Esophagus muscularis mucosa (tissue), 4 donors: ENCODE data around the gene AMOTL1. TPM values are rescaled to one million over a fixed set of nuclear protein-coding genes. Genes with fewer than 3 reads are reported as not detected.

ENCODE experiments used
- DNase-seq: peaks from one replicate; pipeline ENCODE4 v3.0.0-alpha.2; 2017; ENCODE audit errors: extremely low spot score
- H3K27ac ChIP-seq, 4 donors: fragments of 200-600 bp; sonication (generic); replicated peaks in 1 of 4; 1 replicate in 3 of 4; 2 replicates in 1 of 4; pipeline ENCODE4 v1.5.1; 2016 to 2019; ENCODE audit warnings: mild to moderate bottlenecking in 1 of 4
- H3K27me3 ChIP-seq, 4 donors: fragments of 200-600 bp; sonication (generic); one replicate each; pipeline versions ENCODE4 v1.5.1 to v1.6.0; 2016 to 2019
- H3K36me3 ChIP-seq, 4 donors: fragments of 200-600 bp; sonication (generic); one replicate each; pipeline ENCODE4 v1.5.1; 2016 to 2019
- H3K4me1 ChIP-seq, 4 donors: fragments of 200-600 bp; sonication (generic); one replicate each; pipeline ENCODE4 v1.5.1; 2016 to 2019
- H3K4me3 ChIP-seq, 4 donors: fragments of 200-600 bp; sonication (generic); 1 replicate in 2 of 4; 2 replicates in 2 of 4; pipeline ENCODE4 v1.5.1; 2016 to 2019; ENCODE audit warnings: mild to moderate bottlenecking in 4 of 4, moderate library complexity in 1 of 4
- H3K9me3 ChIP-seq, 4 donors: fragments of 200-600 bp; sonication (generic); 1 replicate in 3 of 4; 2 replicates in 1 of 4; pipeline ENCODE4 v1.5.1; 2016 to 2019
- CTCF ChIP-seq, 3 experiments: fragments of 200-600 bp in 2 of 3; fragments of 450-650 bp in 1 of 3; sonication (generic) in 2 of 3; IDR thresholded peaks; one replicate each; pipeline ENCODE4 v1.5.1; 2017 to 2019; ENCODE audit warnings: antibody characterized with exemption in 3 of 3, mild to moderate bottlenecking in 2 of 3, moderate library complexity in 1 of 3
- EP300 ChIP-seq: sonication (generic); formaldehyde crosslinking; IDR thresholded peaks from one replicate; pipeline ENCODE4 v1.6.1; 2017; ENCODE audit warnings: antibody characterized with exemption
- POLR2A ChIP-seq: fragments of 450-650 bp; IDR thresholded peaks from one replicate; pipeline ENCODE4 v1.6.1; 2017; ENCODE audit warnings: antibody characterized with exemption, moderate library complexity, mild to moderate bottlenecking, low read depth
- POLR2AphosphoS5 ChIP-seq, 2 donors: sonication (generic); formaldehyde crosslinking; IDR thresholded peaks; one replicate each; pipeline ENCODE4 v1.6.1; 2017; ENCODE audit warnings: antibody characterized with exemption in 2 of 2
- WGBS: methylation state at CpG from one replicate; pipeline ENCODE4 v1.1.5; 2018; 5-methylcytosine and 5-hydroxymethylcytosine counted together
- intact Hi-C: fragments of 100-400 bp; cut with DNase I; formaldehyde crosslinking; loops from one replicate; pipeline ENCODE4 v1.15.1; 2023
- total RNA-seq, 4 donors: library from RNA; depleted of rRNA; stranded (reverse); fragments of >200 nt; gene quantifications; one replicate each; pipeline versions ENCODE4 v1.1.0 to v1.2.1, GENCODE V29; 2016

Gene AMOTL1
- total RNA-seq, 4 donors from 2014 or later: 172 to 259 (median 182) TPM

- intact Hi-C loops: no loop called here
- peak overlapping the region; percentile 11 to 53 (median 26) for H3K27ac ChIP-seq
- WGBS: 56% methylated on average over 5 of the region's 5 CpGs
- H3K9me3 ChIP-seq: no peaks in the 10 kb centered on the region
- no peak for DNase-seq
- H3K27me3 ChIP-seq: no peaks in the 10 kb centered on the region
- peaks cover 22 to 79% (median 52%) of the 10 kb centered on the region in 4 donors for H3K36me3 ChIP-seq
- no peak overlapping the region for H3K4me3 ChIP-seq
- TF ChIP-seq EP300 (no peak), CTCF (IDR thresholded peaks at IDR 0.05) (no peak)
- peaks cover 3 to 86% (median 79%) of the 10 kb centered on the region in 4 donors for H3K4me1 ChIP-seq
Observed at GRCh38 chr11:94830722-94831510, 62.8 kb downstream of the AMOTL1 start.

- Histone ChIP-seq H3K9me3 (no peaks in the 10 kb centered on the region), H3K4me1 (peaks cover 3 to 86% (median 79%) of the 10 kb centered on the region in 4 donors), H3K27me3 (no peaks in the 10 kb centered on the region), H3K36me3 (peaks cover 22 to 73% (median 49%) of the 10 kb centered on the region in 4 donors), H3K27ac (peak overlapping the region in 3 of 4 donors; percentile 11 to 30 (median 25)), H3K4me3 (no peak overlapping the region)
- WGBS: 62% methylated on average over 3 of the region's 3 CpGs
- TF ChIP-seq EP300 (no peak), POLR2A (no peak), CTCF (IDR thresholded peaks at IDR 0.05) (no peak), POLR2AphosphoS5 (IDR thresholded peaks at IDR 0.05) (no peak)
- intact Hi-C loops: no loop called here
- no peak for DNase-seq
Observed at GRCh38 chr11:94831529-94831928, 63.4 kb downstream of the AMOTL1 start.

- 75% methylated on average over 4 of the region's 4 CpGs for WGBS
- Histone ChIP-seq H3K4me1 (peaks cover 13 to 88% (median 80%) of the 10 kb centered on the region in 4 donors), H3K36me3 (peaks cover 22 to 62% (median 42%) of the 10 kb centered on the region in 4 donors), H3K27me3 (no peaks in the 10 kb centered on the region), H3K27ac (peak overlapping the region; percentile 45 to 61 (median 58)), H3K9me3 (no peaks in the 10 kb centered on the region), H3K4me3 (no peak overlapping the region)
- no peak for DNase-seq
- no peak for TF ChIP-seq EP300
- TF ChIP-seq CTCF (IDR thresholded peaks at IDR 0.05): no peak
- TF ChIP-seq POLR2AphosphoS5 (IDR thresholded peaks at IDR 0.05): no peak
- TF ChIP-seq POLR2A: no peak
- intact Hi-C loops: no loop called here
Observed at GRCh38 chr11:94832604-94833235, 64.6 kb downstream of the AMOTL1 start.

- H3K36me3 ChIP-seq: peaks cover 17 to 50% (median 33%) of the 10 kb centered on the region in 4 donors
Observed at GRCh38 chr11:94834911-94835593, 66.9 kb downstream of the AMOTL1 start.

More at GRCh38 chr11:94834911-94835593, 66.9 kb downstream of the AMOTL1 start:
- no peak overlapping the region for H3K4me3 ChIP-seq
- WGBS: 36% methylated on average over 4 of the region's 4 CpGs
- H3K27ac ChIP-seq: peak overlapping the region; percentile 45 to 61 (median 58)
- no peaks in the 10 kb centered on the region for H3K9me3 ChIP-seq
- DNase-seq: no peak
- no peaks in the 10 kb centered on the region for H3K27me3 ChIP-seq
- intact Hi-C loops: no loop called here
- TF ChIP-seq POLR2A: no peak
- TF ChIP-seq CTCF (IDR thresholded peaks at IDR 0.05): no peak
- no peak for TF ChIP-seq EP300
- TF ChIP-seq POLR2AphosphoS5 (IDR thresholded peaks at IDR 0.05): no peak
- peaks cover 15 to 95% (median 95%) of the 10 kb centered on the region in 4 donors for H3K4me1 ChIP-seq
